Stimulated activated CD4-positive, alpha-beta T cell treated with anti-CD3 and anti-CD28 coated beads, TNF-alpha, amount 100 ng/mL, for 1 hour (primary cell): ENCODE measurements around the gene IQCF6.
"Not testable (repeated sequence)": the region's sequence is repeated elsewhere in the genome, so short reads cannot be mapped to it uniquely, and the experiment has no call there.

Experiments
- DNase-seq, 3 donors: peaks; one replicate each; pipeline ENCODE4 v3.0.0-alpha.2; 2020; ENCODE audit warnings: low read depth in 3 of 3, low spot score in 1 of 3

The IQCF6 gene

GRCh38 chr3:51773529-51774056 is 5.4 kb downstream of the IQCF6 start:
- DNase-seq: no peak

- DNase-seq: no peak
These were observed 19.8 kb downstream of the IQCF6 start for GRCh38 chr3:51759203-51759602.

- DNase-seq: not testable (repeated sequence)
These were observed 25.0 kb downstream of the IQCF6 start for GRCh38 chr3:51753763-51754750.

- no peak for DNase-seq
These were observed 27.8 kb downstream of the IQCF6 start for GRCh38 chr3:51751287-51751686.

- no peak for DNase-seq
These were observed 28.2 kb downstream of the IQCF6 start for GRCh38 chr3:51750878-51751277.

- DNase-seq: no peak
These were observed 30.7 kb downstream of the IQCF6 start for GRCh38 chr3:51748327-51748726.

GRCh38 chr3:51747840-51748239 is 31.2 kb downstream of the IQCF6 start:
- DNase-seq: no peak

- not testable (repeated sequence) for DNase-seq
These were observed 36.1 kb downstream of the IQCF6 start for GRCh38 chr3:51742978-51743377.

GRCh38 chr3:51742320-51742719 is 36.7 kb downstream of the IQCF6 start:
- not testable (repeated sequence) for DNase-seq

GRCh38 chr3:51739110-51739509 is 39.9 kb downstream of the IQCF6 start:
- no peak for DNase-seq

GRCh38 chr3:51735950-51736349 is 43.1 kb downstream of the IQCF6 start:
- no peak for DNase-seq

GRCh38 chr3:51735039-51735438 is 44.0 kb downstream of the IQCF6 start:
- DNase-seq: no peak

- no peak for DNase-seq
These were observed 44.5 kb downstream of the IQCF6 start for GRCh38 chr3:51734572-51734907.

GRCh38 chr3:51733859-51734571 is 45.0 kb downstream of the IQCF6 start:
- DNase-seq: no peak

GRCh38 chr3:51729042-51729633 is 49.9 kb downstream of the IQCF6 start:
- DNase-seq: no peak
